Ectodermal cell (in vitro differentiated cells): ENCODE data around the gene GBP7. TPM values are rescaled to one million over a fixed set of nuclear protein-coding genes. Genes with fewer than 3 reads are reported as not detected.
"Not testable (repeated sequence)": the region's sequence is repeated elsewhere in the genome, so short reads cannot be mapped to it uniquely, and the experiment has no call there.

Experiments used
- H3K27ac ChIP-seq: 2 replicates; pipeline ENCODE4 v1.7.0; 2013; ENCODE audit warnings: mild to moderate bottlenecking, low read depth, low read length; ENCODE audit not compliant: insufficient read depth, poor library complexity, severe bottlenecking
- H3K27me3 ChIP-seq: 2 replicates; pipeline ENCODE4 v1.7.0; 2013; ENCODE audit warnings: mild to moderate bottlenecking, low read length; ENCODE audit not compliant: insufficient read depth, control insufficient read depth, poor library complexity, severe bottlenecking
- H3K36me3 ChIP-seq: one replicate; pipeline ENCODE4 v1.7.0; 2013; ENCODE audit warnings: low read length; ENCODE audit not compliant: control insufficient read depth, insufficient read depth
- H3K4me1 ChIP-seq: one replicate; pipeline ENCODE4 v1.7.0; 2013; ENCODE audit warnings: low read length; ENCODE audit not compliant: control insufficient read depth, insufficient read depth
- H3K4me3 ChIP-seq: 2 replicates; pipeline ENCODE4 v1.7.0; 2013; ENCODE audit warnings: low read depth, low read length, control low read depth; ENCODE audit not compliant: insufficient read depth
- H3K9me3 ChIP-seq: 2 replicates; pipeline ENCODE4 v1.7.0; 2013; ENCODE audit warnings: mild to moderate bottlenecking, low read length, moderate library complexity; ENCODE audit not compliant: control insufficient read depth
- WGBS, 2 experiments: methylation state at CpG; one replicate each; pipeline ENCODE4 v1.1.7; 2013; ENCODE audit warnings: missing lambda C conversion rate in 2 of 2; 5-methylcytosine and 5-hydroxymethylcytosine counted together
- polyA plus RNA-seq, 4 experiments: library from polyadenylated mRNA; stranded (reverse); fragments of 50-300 nt; gene quantifications; one replicate each; pipeline ENCODE4 v1.2.3, GENCODE V29; 2013

The GBP7 gene
- polyA plus RNA-seq (2013, experiment 1 of 4), result not detected
- polyA plus RNA-seq (2013, experiment 2 of 4), result not detected
- polyA plus RNA-seq (2013, experiment 3 of 4), result not detected
- polyA plus RNA-seq (2013, experiment 4 of 4), result not detected

- no peaks in the 10 kb centered on the region for H3K27me3 ChIP-seq
These were observed at the start of gene GBP7 for GRCh38 chr1:89175601-89176256. GBP7 (minus strand) TSS chr1:89176003; CDS start chr1:89171935, 4,068 bp downstream.

GRCh38 chr1:89221341-89221740 lies 45.5 kb upstream of the GBP7 start:
- H3K4me3 ChIP-seq, result no peak overlapping the region
- no peaks in the 10 kb centered on the region for H3K4me1 ChIP-seq
- no peaks in the 10 kb centered on the region for H3K27me3 ChIP-seq
- WGBS, 2 experiments, result 86 to 100% methylated on average over 1 of the region's 1 CpG
- no peaks in the 10 kb centered on the region for H3K36me3 ChIP-seq
- no peaks in the 10 kb centered on the region for H3K9me3 ChIP-seq
- H3K27ac ChIP-seq, result no peak overlapping the region

More at GRCh38 chr1:89175601-89176256, at the start of gene GBP7:
- no peak within 1 kb of the TSS for H3K4me3 ChIP-seq
- H3K9me3 ChIP-seq, result no peaks in the 10 kb centered on the region
- no peak within 1 kb of the TSS for H3K27ac ChIP-seq
- no peaks in the 10 kb centered on the region for H3K4me1 ChIP-seq
- H3K36me3 ChIP-seq, result no peaks in the 10 kb centered on the region

- not testable (repeated sequence) for H3K27me3 ChIP-seq, H3K9me3 ChIP-seq, H3K4me3 ChIP-seq, H3K27ac ChIP-seq, H3K4me1 ChIP-seq, H3K36me3 ChIP-seq
These were observed 44.0 kb upstream of the GBP7 start for GRCh38 chr1:89219851-89220250.

- not testable (repeated sequence) for H3K4me1 ChIP-seq, H3K27me3 ChIP-seq, H3K4me3 ChIP-seq, H3K36me3 ChIP-seq, H3K27ac ChIP-seq, H3K9me3 ChIP-seq
- WGBS, 2 experiments, result 85 to 90% methylated on average over 3 of the region's 3 CpGs
These were observed 43.1 kb upstream of the GBP7 start for GRCh38 chr1:89218941-89219340.

- WGBS, 2 experiments, result 86 to 88% methylated on average over 1 of the region's 1 CpG
These were observed 37.5 kb upstream of the GBP7 start for GRCh38 chr1:89213347-89213746.

GRCh38 chr1:89211035-89211634 lies 35.3 kb upstream of the GBP7 start:
- H3K27me3 ChIP-seq, result no peaks in the 10 kb centered on the region
- no peak overlapping the region for H3K27ac ChIP-seq
- no peaks in the 10 kb centered on the region for H3K9me3 ChIP-seq
- H3K36me3 ChIP-seq, result no peaks in the 10 kb centered on the region
- H3K4me1 ChIP-seq, result no peaks in the 10 kb centered on the region
- H3K4me3 ChIP-seq, result no peak overlapping the region
- WGBS, 2 experiments, result 89% methylated on average over 1 of the region's 1 CpG

More at GRCh38 chr1:89213347-89213746, 37.5 kb upstream of the GBP7 start:
- Histone ChIP-seq H3K4me1 (no peaks in the 10 kb centered on the region), H3K9me3 (no peaks in the 10 kb centered on the region), H3K4me3 (no peak overlapping the region), H3K27me3 (no peaks in the 10 kb centered on the region), H3K36me3 (no peaks in the 10 kb centered on the region), H3K27ac (no peak overlapping the region)

- H3K4me3 ChIP-seq, result no peak overlapping the region
- peaks cover 2% of the 10 kb centered on the region for H3K9me3 ChIP-seq
- H3K27me3 ChIP-seq, result no peaks in the 10 kb centered on the region
- WGBS, 2 experiments, result 86 to 90% methylated on average over 3 of the region's 3 CpGs
- no peak overlapping the region for H3K27ac ChIP-seq
- H3K36me3 ChIP-seq, result no peaks in the 10 kb centered on the region
- no peaks in the 10 kb centered on the region for H3K4me1 ChIP-seq
These were observed 30.6 kb upstream of the GBP7 start for GRCh38 chr1:89206373-89206772.

- no peak overlapping the region for H3K4me3 ChIP-seq
- H3K27me3 ChIP-seq, result no peaks in the 10 kb centered on the region
- H3K36me3 ChIP-seq, result no peaks in the 10 kb centered on the region
- no peak overlapping the region for H3K27ac ChIP-seq
- no peaks in the 10 kb centered on the region for H3K4me1 ChIP-seq
- H3K9me3 ChIP-seq, result peaks cover 2% of the 10 kb centered on the region
- 100% methylated on average over 1 of the region's 1 CpG for WGBS, 2 experiments
These were observed 27.4 kb upstream of the GBP7 start for GRCh38 chr1:89203166-89203565.

- 90 to 100% methylated on average over 3 to 4 of the region's 4 CpGs for WGBS, 2 experiments
These were observed 25.4 kb upstream of the GBP7 start for GRCh38 chr1:89201106-89201794.

GRCh38 chr1:89200663-89201062 lies 24.9 kb upstream of the GBP7 start:
- Histone ChIP-seq H3K27ac (no peak overlapping the region), H3K36me3 (no peaks in the 10 kb centered on the region), H3K4me3 (no peak overlapping the region), H3K27me3 (no peaks in the 10 kb centered on the region), H3K9me3 (peaks cover 2% of the 10 kb centered on the region), H3K4me1 (no peaks in the 10 kb centered on the region)
- 87 to 98% methylated on average over 2 of the region's 2 CpGs for WGBS, 2 experiments

More at GRCh38 chr1:89201106-89201794, 25.4 kb upstream of the GBP7 start:
- no peaks in the 10 kb centered on the region for H3K36me3 ChIP-seq
- H3K4me1 ChIP-seq, result no peaks in the 10 kb centered on the region
- H3K9me3 ChIP-seq, result peaks cover 2% of the 10 kb centered on the region
- H3K27me3 ChIP-seq, result no peaks in the 10 kb centered on the region
- H3K4me3 ChIP-seq, result no peak overlapping the region
- no peak overlapping the region for H3K27ac ChIP-seq
